Calu3 (cell line): Measurements from ENCODE around the gene HEATR5A. TPM values are rescaled to one million over a fixed set of nuclear protein-coding genes. Genes with fewer than 3 reads are reported as not detected.

Experiments used
- BruUV-seq: library from RNA; stranded (reverse); fragments of 400-500 nt; replicated peaks from 2 replicates; lab custom pipeline; 2021; lab: Mats Ljungman, UMichigan
- CTCF ChIA-PET: fragments of 300-600 bp; sonication (Branson Sonifier 250); formaldehyde crosslinking; loops from one replicate; lab custom pipeline; 2022; ENCODE audit warnings: antibody characterized with exemption; lab: Charles Lee
- DNase-seq: peaks from one replicate; pipeline ENCODE4 v3.0.0; 2022
- H3K27ac Mint-ChIP-seq: one replicate; pipeline ENCODE4 v1.8.0; 2022; ENCODE audit warnings: mixed read lengths; ENCODE audit not compliant: unreplicated experiment
- H3K27me3 Mint-ChIP-seq: one replicate; pipeline ENCODE4 v1.8.0; 2022; ENCODE audit warnings: mixed read lengths; ENCODE audit not compliant: unreplicated experiment
- H3K36me3 Mint-ChIP-seq: one replicate; pipeline ENCODE4 v1.8.0; 2022; ENCODE audit warnings: mild to moderate bottlenecking, moderate library complexity, mixed read lengths; ENCODE audit not compliant: insufficient read depth, unreplicated experiment
- H3K4me1 Mint-ChIP-seq: one replicate; pipeline ENCODE4 v1.8.0; 2022; ENCODE audit warnings: mild to moderate bottlenecking, low read depth, mixed read lengths; ENCODE audit not compliant: unreplicated experiment
- H3K4me3 Mint-ChIP-seq: one replicate; pipeline ENCODE4 v1.8.0; 2022; ENCODE audit warnings: mild to moderate bottlenecking, low read depth, moderate library complexity, mixed read lengths; ENCODE audit not compliant: unreplicated experiment
- H3K9me3 Mint-ChIP-seq: one replicate; pipeline ENCODE4 v1.8.0; 2022; ENCODE audit warnings: low read depth, mixed read lengths; ENCODE audit not compliant: unreplicated experiment
- intact Hi-C: fragments of 100-400 bp; cut with micrococcal nuclease; formaldehyde crosslinking; loops from one replicate; pipeline ENCODE4 v1.10.0; 2022; ENCODE audit not compliant: unreplicated experiment
- total RNA-seq: library from RNA; stranded (reverse); gene quantifications from 2 replicates; pipeline ENCODE4 v1.2.3, GENCODE V29; 2022
- TF ChIP-seq, protein P1 (sequence below): fragments of 200-600 bp; IDR thresholded peaks from one replicate; pipeline ENCODE4 v1.8.0; 2022; ENCODE audit warnings: antibody characterized with exemption; ENCODE audit not compliant: unreplicated experiment

HEATR5A gene
- total RNA-seq, 1 experiment from 2014 or later: 28.9 TPM

DNA sequence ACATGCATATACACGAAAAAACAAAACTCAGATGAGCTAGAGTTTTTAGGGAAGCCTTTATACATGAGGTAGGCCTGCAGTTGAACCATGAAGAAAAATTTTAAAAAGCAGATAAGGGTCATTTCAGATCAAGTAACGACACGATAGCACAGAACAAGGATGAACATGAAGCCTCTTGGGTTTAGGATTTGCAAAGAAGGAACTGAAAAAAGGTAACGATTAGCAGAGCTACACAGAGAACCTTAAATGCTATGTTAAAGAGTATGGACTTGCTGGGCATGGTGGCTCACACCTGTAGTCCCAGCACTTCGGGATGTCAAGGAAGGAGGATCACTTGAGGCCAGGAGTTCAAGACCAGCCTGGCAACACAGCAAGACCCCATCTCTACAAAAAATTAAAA, 116.7 kb downstream of the HEATR5A start:
- CTCF ChIA-PET: no interaction called here
- H3K4me1 Mint-ChIP-seq: no peaks in the 10 kb centered on the region
- no peaks in the 10 kb centered on the region for H3K27me3 Mint-ChIP-seq
- TF ChIP-seq, protein P1, sequence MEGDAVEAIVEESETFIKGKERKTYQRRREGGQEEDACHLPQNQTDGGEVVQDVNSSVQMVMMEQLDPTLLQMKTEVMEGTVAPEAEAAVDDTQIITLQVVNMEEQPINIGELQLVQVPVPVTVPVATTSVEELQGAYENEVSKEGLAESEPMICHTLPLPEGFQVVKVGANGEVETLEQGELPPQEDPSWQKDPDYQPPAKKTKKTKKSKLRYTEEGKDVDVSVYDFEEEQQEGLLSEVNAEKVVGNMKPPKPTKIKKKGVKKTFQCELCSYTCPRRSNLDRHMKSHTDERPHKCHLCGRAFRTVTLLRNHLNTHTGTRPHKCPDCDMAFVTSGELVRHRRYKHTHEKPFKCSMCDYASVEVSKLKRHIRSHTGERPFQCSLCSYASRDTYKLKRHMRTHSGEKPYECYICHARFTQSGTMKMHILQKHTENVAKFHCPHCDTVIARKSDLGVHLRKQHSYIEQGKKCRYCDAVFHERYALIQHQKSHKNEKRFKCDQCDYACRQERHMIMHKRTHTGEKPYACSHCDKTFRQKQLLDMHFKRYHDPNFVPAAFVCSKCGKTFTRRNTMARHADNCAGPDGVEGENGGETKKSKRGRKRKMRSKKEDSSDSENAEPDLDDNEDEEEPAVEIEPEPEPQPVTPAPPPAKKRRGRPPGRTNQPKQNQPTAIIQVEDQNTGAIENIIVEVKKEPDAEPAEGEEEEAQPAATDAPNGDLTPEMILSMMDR: no peak
- H3K4me3 Mint-ChIP-seq: no peak overlapping the region
- H3K9me3 Mint-ChIP-seq: no peaks in the 10 kb centered on the region
- DNase-seq: no peak
- H3K27ac Mint-ChIP-seq: no peak overlapping the region
- intact Hi-C loops: no loop called here
- H3K36me3 Mint-ChIP-seq: no peaks in the 10 kb centered on the region
- BruUV-seq: no TSS peak

DNA sequence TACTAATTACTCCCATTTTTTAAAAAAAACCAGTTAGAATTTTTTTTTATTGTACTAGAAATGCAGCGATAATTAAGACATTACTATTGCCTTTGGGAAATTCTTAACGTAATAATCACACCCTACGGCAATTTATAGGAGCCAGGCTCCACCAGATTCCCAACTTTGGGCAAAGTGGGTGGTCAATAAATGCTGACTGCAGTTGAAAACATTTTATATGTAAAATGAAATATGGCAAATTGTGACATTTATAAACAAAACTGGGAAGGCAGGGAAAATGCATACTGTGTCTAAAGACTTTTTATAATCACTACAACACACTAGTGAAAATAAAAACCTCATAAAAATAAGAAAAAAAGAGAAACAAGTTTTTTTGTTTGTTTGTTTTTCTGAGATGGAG, 119.5 kb downstream of the HEATR5A start:
- no peaks in the 10 kb centered on the region for H3K36me3 Mint-ChIP-seq
- intact Hi-C loops: no loop called here
- CTCF ChIA-PET: interaction anchor here (0.6 to 0.7 kb wide), 2 partner anchors 531 to 680 kb away, joined by 3 to 4 read pairs; no protein-coding TSS in a partner anchor
- no peaks in the 10 kb centered on the region for H3K9me3 Mint-ChIP-seq
- TF ChIP-seq, protein P1: no peak
- H3K27ac Mint-ChIP-seq: no peak overlapping the region
- BruUV-seq: no TSS peak
- H3K27me3 Mint-ChIP-seq: no peaks in the 10 kb centered on the region
- H3K4me3 Mint-ChIP-seq: no peak overlapping the region
- DNase-seq: no peak
- no peaks in the 10 kb centered on the region for H3K4me1 Mint-ChIP-seq

DNA sequence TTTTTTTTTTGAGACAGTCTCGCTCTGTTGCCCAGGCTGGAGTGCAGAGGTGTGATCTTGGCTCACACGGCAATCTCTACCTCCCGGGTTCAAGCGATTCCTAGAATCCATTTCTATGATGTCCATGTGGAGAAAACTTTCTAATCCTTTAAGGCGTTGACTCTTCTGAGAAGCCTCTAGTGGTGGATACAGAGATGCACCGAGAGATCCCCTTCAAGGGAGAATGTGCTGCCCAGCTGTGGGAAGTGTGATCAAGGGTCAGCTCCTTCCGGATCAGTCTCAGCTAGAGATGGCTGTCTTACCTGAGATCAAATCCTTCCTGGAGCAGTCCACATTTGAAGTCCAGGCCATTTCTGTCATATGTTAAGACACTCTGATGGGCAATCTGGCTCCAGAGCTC, 120.1 kb downstream of the HEATR5A start:
- intact Hi-C loops: no loop called here
- CTCF ChIA-PET: interaction anchor here (0.6 kb wide), 1 partner anchor 679 kb away, joined by 3 read pairs; no protein-coding TSS in a partner anchor
- no peaks in the 10 kb centered on the region for H3K36me3 Mint-ChIP-seq
- no peaks in the 10 kb centered on the region for H3K9me3 Mint-ChIP-seq
- no peaks in the 10 kb centered on the region for H3K4me1 Mint-ChIP-seq
- H3K4me3 Mint-ChIP-seq: no peak overlapping the region
- no peaks in the 10 kb centered on the region for H3K27me3 Mint-ChIP-seq
- DNase-seq: no peak
- H3K27ac Mint-ChIP-seq: no peak overlapping the region
- no TSS peak for BruUV-seq
- TF ChIP-seq, protein P1: no peak

DNA sequence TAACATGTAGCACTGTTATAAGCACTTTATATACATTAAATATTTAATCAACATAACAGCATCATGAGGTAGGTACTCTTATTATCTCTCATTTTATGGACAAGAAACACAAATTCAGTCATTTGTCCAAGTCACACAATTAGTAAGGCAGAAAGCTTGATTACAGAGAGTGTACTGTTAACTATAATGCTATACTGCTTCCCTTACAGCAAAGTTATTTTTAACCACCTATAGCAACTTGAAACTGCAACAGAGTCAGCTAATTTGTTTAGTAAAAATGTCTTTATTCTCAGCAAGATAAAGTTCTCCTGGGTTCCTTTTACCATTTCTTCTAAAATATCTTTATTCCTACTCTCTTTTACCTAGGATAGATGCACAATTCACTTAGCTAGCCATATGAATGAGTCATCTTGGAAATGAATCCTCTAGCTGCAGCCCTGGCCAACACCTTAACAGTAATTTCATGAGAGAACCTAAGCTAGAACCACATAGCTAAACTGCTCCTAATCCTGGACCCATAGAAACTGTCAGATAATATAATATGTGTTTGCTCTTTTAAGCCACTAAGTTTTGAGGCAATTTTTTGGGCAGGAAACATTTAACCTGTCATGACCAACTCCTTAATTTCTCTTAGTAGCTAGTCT, 122.5 kb downstream of the HEATR5A start:
- Mint-ChIP-seq H3K27ac (no peak overlapping the region), H3K9me3 (no peaks in the 10 kb centered on the region), H3K4me1 (no peaks in the 10 kb centered on the region), H3K36me3 (peaks cover 8% of the 10 kb centered on the region), H3K4me3 (no peak overlapping the region), H3K27me3 (no peaks in the 10 kb centered on the region)
- TF ChIP-seq, protein P1: no peak
- no TSS peak for BruUV-seq
- CTCF ChIA-PET: interaction anchor here (0.6 to 1.4 kb wide), 4 partner anchors 28 to 89 kb away, joined by 3 to 4 read pairs (median 4); no protein-coding TSS in a partner anchor
- DNase-seq: no peak
- intact Hi-C loops: no loop called here
